Left lung (tissue), 10 donors: ENCODE data around the gene ARMC6. TPM values are rescaled to one million over a fixed set of nuclear protein-coding genes. Genes with fewer than 3 reads are reported as not detected.

ENCODE experiments used
- ATAC-seq: fragments of 200-7000 bp; cut with Tn5 transposase; one replicate; pipeline ENCODE4 v1.9.1; 2020; ENCODE audit warnings: moderate library complexity
- DNase-seq, 4 donors: peaks; one replicate each; pipeline ENCODE4 v3.0.0-alpha.2; 2013 to 2020
- H3K27ac ChIP-seq, 2 donors: fragments of 200-600 bp; sonication (generic) in 1 of 2; one replicate each; pipeline versions ENCODE4 v1.5.0 to v1.8.0; 2020 to 2021
- H3K27me3 ChIP-seq, 2 donors: fragments of 200-600 bp; sonication (generic) in 1 of 2; one replicate each; pipeline versions ENCODE4 v1.5.0 to v1.8.0; 2020 to 2021
- H3K36me3 ChIP-seq, 2 donors: fragments of 200-600 bp; sonication (generic) in 1 of 2; one replicate each; pipeline versions ENCODE4 v1.5.0 to v1.8.0; 2020 to 2021
- H3K4me1 ChIP-seq, 2 donors: fragments of 200-600 bp; one replicate each; pipeline ENCODE4 v1.8.0; 2021
- H3K4me3 ChIP-seq, 2 donors: fragments of 200-600 bp; sonication (generic) in 1 of 2; one replicate each; pipeline versions ENCODE4 v1.5.0 to v1.8.0; 2020 to 2021; ENCODE audit warnings: mild to moderate bottlenecking in 1 of 2
- H3K9me3 ChIP-seq, 2 donors: fragments of 200-600 bp; sonication (generic) in 1 of 2; one replicate each; pipeline versions ENCODE4 v1.5.0 to v1.8.0; 2020 to 2021
- CTCF ChIP-seq, 2 donors: fragments of 200-600 bp; sonication (generic) in 1 of 2; IDR thresholded peaks; one replicate each; pipeline versions ENCODE4 v1.5.0 to v1.8.0; 2021; ENCODE audit warnings: antibody characterized with exemption in 2 of 2
- intact Hi-C, 2 donors: fragments of 100-400 bp; cut with DNase I; formaldehyde crosslinking; loops; one replicate each; pipeline versions ENCODE4 v1.11.2 to v1.14.2; 2022
- polyA plus RNA-seq, 6 donors: library from polyadenylated mRNA; unstranded; fragments of 120-200 nt; gene quantifications; one replicate each; pipeline ENCODE4 v1.2.1, GENCODE V29; 2013; ENCODE audit not compliant: insufficient read length in 6 of 6
- total RNA-seq, 2 donors: library from RNA; stranded (reverse); fragmentation: NEBNext Ultra II Directional; extraction: Animal tissue kit (Norgen Biotek cat#: 25700); gene quantifications; one replicate each; pipeline ENCODE4 v1.2.1, GENCODE V29; 2021
- donor health status: DM: no; HTN: yes; CAD: no.
- donor health status: DM: no; HTN: no; CAD: no.

The ARMC6 gene
- total and polyA plus RNA-seq, 8 donors, result 23.7 to 37.9 (median 34.0) TPM

GRCh38 chr19:19054939-19055440 is 21.6 kb downstream of the ARMC6 start:
- intact Hi-C loops, result loop anchor here in 1 of 2 donors (10.0 kb wide), 1 partner anchor 80 kb away; the partner anchor contains the start of gene TMEM161A
- H3K4me1 ChIP-seq, result no peaks in the 10 kb centered on the region
- no peaks in the 10 kb centered on the region for H3K9me3 ChIP-seq
- no peak for TF ChIP-seq CTCF (IDR thresholded peaks at IDR 0.05)
- ATAC-seq, result no peak
- H3K4me3 ChIP-seq, result no peak overlapping the region
- H3K27me3 ChIP-seq, result no peaks in the 10 kb centered on the region
- DNase-seq, result peak in 1 of 4 donors; percentile 50
- no peak overlapping the region for H3K27ac ChIP-seq
- peaks cover 0 to 93% of the 10 kb centered on the region in 2 donors for H3K36me3 ChIP-seq

- peak in 1 of 4 donors; percentile 64 for DNase-seq
- Histone ChIP-seq H3K36me3 (peaks cover 0 to 88% of the 10 kb centered on the region in 2 donors), H3K27me3 (no peaks in the 10 kb centered on the region), H3K4me3 (no peak overlapping the region), H3K9me3 (no peaks in the 10 kb centered on the region), H3K27ac (no peak overlapping the region), H3K4me1 (no peaks in the 10 kb centered on the region)
- ATAC-seq, result no peak
- intact Hi-C loops, result loop anchor here in 1 of 2 donors (10.0 kb wide), 1 partner anchor 79 kb away; the partner anchor contains the start of gene TMEM161A
- TF ChIP-seq CTCF (IDR thresholded peaks at IDR 0.05), result no peak
Observed at GRCh38 chr19:19055701-19056100, 22.3 kb downstream of the ARMC6 start.

- ATAC-seq (no peak), DNase-seq (peak in 1 of 4 donors; percentile 57)
- H3K27ac ChIP-seq, result no peak overlapping the region
- H3K9me3 ChIP-seq, result no peaks in the 10 kb centered on the region
- H3K4me3 ChIP-seq, result no peak overlapping the region
- no peaks in the 10 kb centered on the region for H3K27me3 ChIP-seq
- intact Hi-C loops, result loop anchor here in 1 of 2 donors (10.0 kb wide), 1 partner anchor 78 kb away; the partner anchor contains the start of gene TMEM161A
- H3K4me1 ChIP-seq, result no peaks in the 10 kb centered on the region
- H3K36me3 ChIP-seq, result peaks cover 0 to 79% of the 10 kb centered on the region in 2 donors
- no peak for TF ChIP-seq CTCF (IDR thresholded peaks at IDR 0.05)
Observed at GRCh38 chr19:19056636-19057275, 23.4 kb downstream of the ARMC6 start.

GRCh38 chr19:19057317-19057716 is 23.9 kb downstream of the ARMC6 start:
- TF ChIP-seq CTCF (IDR thresholded peaks at IDR 0.05), result no peak
- Histone ChIP-seq H3K4me1 (peaks cover 0 to 4% of the 10 kb centered on the region in 2 donors), H3K27me3 (no peaks in the 10 kb centered on the region), H3K27ac (no peak overlapping the region), H3K4me3 (no peak overlapping the region), H3K36me3 (peaks cover 0 to 74% of the 10 kb centered on the region in 2 donors), H3K9me3 (no peaks in the 10 kb centered on the region)
- peak in 1 of 4 donors; percentile 65 for DNase-seq
- ATAC-seq, result no peak
- intact Hi-C loops, result loop anchor here in 1 of 2 donors (10.0 kb wide), 1 partner anchor 77 kb away; the partner anchor contains the start of gene TMEM161A

DNA sequence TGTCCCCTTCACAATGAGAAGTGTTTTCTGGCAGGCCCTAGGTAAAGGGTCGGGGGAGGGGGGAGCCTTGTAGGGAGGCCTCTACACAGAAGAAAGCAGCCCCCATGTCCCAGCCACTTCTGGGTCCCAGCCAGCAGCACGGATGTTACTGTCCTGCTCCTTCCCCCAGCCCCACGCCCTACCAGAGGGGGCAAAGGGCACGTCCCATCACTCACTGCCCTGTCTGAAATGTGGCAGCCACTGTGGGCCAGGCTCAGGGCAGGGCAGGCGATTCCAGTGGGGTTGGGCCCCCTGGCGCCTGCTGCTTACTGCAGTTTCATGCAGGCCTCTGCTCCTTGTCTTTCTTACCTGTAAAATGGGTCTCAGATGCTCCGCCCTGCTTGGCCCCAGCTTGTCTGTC is 24.3 kb downstream of the ARMC6 start:
- Histone ChIP-seq H3K4me1 (peaks cover 0 to 7% of the 10 kb centered on the region in 2 donors), H3K4me3 (no peak overlapping the region), H3K36me3 (peaks cover 0 to 70% of the 10 kb centered on the region in 2 donors), H3K27ac (no peak overlapping the region), H3K9me3 (no peaks in the 10 kb centered on the region), H3K27me3 (no peaks in the 10 kb centered on the region)
- ATAC-seq (no peak), DNase-seq (no peak)
- TF ChIP-seq CTCF (IDR thresholded peaks at IDR 0.05), result no peak
- intact Hi-C loops, result loop anchor here in 1 of 2 donors (10.0 kb wide), 1 partner anchor 77 kb away; the partner anchor contains the start of gene TMEM161A
